Ovary (tissue), 9 donors: Measurements from ENCODE around the gene P2RX1. TPM values are rescaled to one million over a fixed set of nuclear protein-coding genes. Genes with fewer than 3 reads are reported as not detected.

Experiments used
- DNase-seq, 5 donors: peaks; one replicate each; pipeline ENCODE4 v3.0.0-alpha.2; 2019 to 2020
- H3K27ac ChIP-seq, 2 donors: fragments of 200-600 bp; one replicate each; pipeline versions ENCODE4 v1.5.1 to v1.8.0; 2019 to 2022
- H3K27me3 ChIP-seq: fragments of 200-600 bp; one replicate; pipeline ENCODE4 v1.8.0; 2022
- H3K36me3 ChIP-seq: fragments of 200-600 bp; sonication (generic); one replicate; pipeline ENCODE4 v1.5.1; 2019
- H3K4me1 ChIP-seq: one replicate; pipeline ENCODE4 v1.8.1; 2013; ENCODE audit warnings: mild to moderate bottlenecking, moderate library complexity; ENCODE audit not compliant: insufficient read depth
- H3K4me3 ChIP-seq: fragments of 200-600 bp; sonication (generic); one replicate; pipeline ENCODE4 v1.5.1; 2017
- H3K9me3 ChIP-seq, 2 donors: fragments of 200-600 bp in 1 of 2; sonication (generic) in 1 of 2; one replicate each; pipeline versions ENCODE4 v1.5.1 to v1.8.1; 2013 to 2019; ENCODE audit warnings: mild to moderate bottlenecking in 1 of 2, moderate library complexity in 1 of 2
- EP300 ChIP-seq: sonication (generic); formaldehyde crosslinking; IDR thresholded peaks from one replicate; pipeline ENCODE4 v1.6.1; 2017; ENCODE audit warnings: antibody characterized with exemption
- POLR2A ChIP-seq: fragments of 450-650 bp; IDR thresholded peaks from one replicate; pipeline ENCODE4 v1.6.1; 2017; ENCODE audit warnings: antibody characterized with exemption, mild to moderate bottlenecking, moderate library complexity
- WGBS, 3 donors: extraction: QIAGEN DNeasy Blood & Tissue Kit in 1 of 3; methylation state at CpG; one replicate each; pipeline versions ENCODE4 v1.1.5 to v1.1.7; 2013 to 2017; 5-methylcytosine and 5-hydroxymethylcytosine counted together
- intact Hi-C, 4 donors: fragments of 100-400 bp; cut with DNase I; formaldehyde crosslinking; loops; one replicate each; pipeline versions ENCODE4 v1.11.0 to v1.15.1; 2022 to 2023
- polyA plus RNA-seq, 2 donors: library from polyadenylated mRNA; stranded (reverse); fragments of 200-250 nt in 1 of 2; fragments of 350-450 nt in 1 of 2; fragmentation: Illumina TruSeq in 1 of 2; extraction: RNeasy Lipid Tissue Mini Kit (QIAGEN cat#74804) in 1 of 2; gene quantifications; one replicate each; pipeline ENCODE4 v1.2.3, GENCODE V29; 2013 to 2014
- total RNA-seq, 7 donors: library from RNA; depleted of rRNA in 2 of 7; stranded (reverse); fragments of >200 nt in 2 of 7; fragmentation: NEBNext Ultra II Directional in 3 of 7; extraction: Animal tissue kit (Norgen Biotek cat#: 25700) in 3 of 7; gene quantifications; one replicate each; pipeline versions ENCODE4 v1.1.0 to v1.2.4, GENCODE V29; 2016 to 2023
- TF ChIP-seq, protein P1 (sequence below), 3 donors: fragments of 450-650 bp in 2 of 3; fragments of 200-600 bp in 1 of 3; IDR thresholded peaks; one replicate each; pipeline versions ENCODE4 v1.5.1 to v1.8.0; 2016 to 2022; ENCODE audit warnings: antibody characterized with exemption in 3 of 3, mild to moderate bottlenecking in 1 of 3
- donor health status: DM: no; HTN: no; CAD: no; lungs with moderate emphysema.
- donor health status: DM: no; HTN: no; CAD: no.
- donor health status: Bipolar disorder and iron deficiency.
- donor health status: DM: yes; HTN: yes; CAD: no.
- donor health status: DM: no; HTN: no; CAD: no.
- donor health status: DM: yes; HTN: yes; CAD: no.

The P2RX1 gene
- total and polyA plus RNA-seq, 9 donors, result 0.24 to 4.6 (median 0.99) TPM

- 93 to 95% (median 94%) methylated on average over 10 of the region's 10 CpGs for WGBS, 3 donors
- Histone ChIP-seq H3K27ac (no peak overlapping the region), H3K9me3 (no peaks in the 10 kb centered on the region), H3K36me3 (no peaks in the 10 kb centered on the region), H3K27me3 (no peaks in the 10 kb centered on the region), H3K4me3 (no peak overlapping the region), H3K4me1 (no peaks in the 10 kb centered on the region)
- no peak for DNase-seq
- TF ChIP-seq POLR2A, result no peak
- no peak for TF ChIP-seq EP300
- TF ChIP-seq, protein P1, sequence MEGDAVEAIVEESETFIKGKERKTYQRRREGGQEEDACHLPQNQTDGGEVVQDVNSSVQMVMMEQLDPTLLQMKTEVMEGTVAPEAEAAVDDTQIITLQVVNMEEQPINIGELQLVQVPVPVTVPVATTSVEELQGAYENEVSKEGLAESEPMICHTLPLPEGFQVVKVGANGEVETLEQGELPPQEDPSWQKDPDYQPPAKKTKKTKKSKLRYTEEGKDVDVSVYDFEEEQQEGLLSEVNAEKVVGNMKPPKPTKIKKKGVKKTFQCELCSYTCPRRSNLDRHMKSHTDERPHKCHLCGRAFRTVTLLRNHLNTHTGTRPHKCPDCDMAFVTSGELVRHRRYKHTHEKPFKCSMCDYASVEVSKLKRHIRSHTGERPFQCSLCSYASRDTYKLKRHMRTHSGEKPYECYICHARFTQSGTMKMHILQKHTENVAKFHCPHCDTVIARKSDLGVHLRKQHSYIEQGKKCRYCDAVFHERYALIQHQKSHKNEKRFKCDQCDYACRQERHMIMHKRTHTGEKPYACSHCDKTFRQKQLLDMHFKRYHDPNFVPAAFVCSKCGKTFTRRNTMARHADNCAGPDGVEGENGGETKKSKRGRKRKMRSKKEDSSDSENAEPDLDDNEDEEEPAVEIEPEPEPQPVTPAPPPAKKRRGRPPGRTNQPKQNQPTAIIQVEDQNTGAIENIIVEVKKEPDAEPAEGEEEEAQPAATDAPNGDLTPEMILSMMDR (IDR thresholded peaks at IDR 0.05), result no peak
- intact Hi-C loops, result no loop called here
Measured at GRCh38 chr17:3873862-3874261, 42.4 kb downstream of the P2RX1 start.

- Histone ChIP-seq H3K4me1 (no peaks in the 10 kb centered on the region), H3K27me3 (no peaks in the 10 kb centered on the region), H3K27ac (no peak overlapping the region), H3K9me3 (no peaks in the 10 kb centered on the region), H3K36me3 (no peaks in the 10 kb centered on the region), H3K4me3 (no peak overlapping the region)
- intact Hi-C loops, result no loop called here
- whole genome bisulfite sequencing, 3 donors, result 44 to 52% (median 46%) methylated on average over 11 of the region's 11 CpGs
- DNase-seq, result no peak
- TF ChIP-seq, protein P1 (IDR thresholded peaks at IDR 0.05), result no peak
- no peak for TF ChIP-seq POLR2A
- TF ChIP-seq EP300, result no peak
Measured at GRCh38 chr17:3870871-3871306, 45.4 kb downstream of the P2RX1 start.

GRCh38 chr17:3867606-3868005 lies 48.7 kb downstream of the P2RX1 start:
- no peak for TF ChIP-seq POLR2A
- TF ChIP-seq EP300, result no peak
- TF ChIP-seq, protein P1 (IDR thresholded peaks at IDR 0.05), result no peak
- no peaks in the 10 kb centered on the region for H3K9me3 ChIP-seq
- H3K4me3 ChIP-seq, result no peak overlapping the region
- WGBS, 3 donors, result 42 to 70% (median 47%) methylated on average over 11 of the region's 11 CpGs
- H3K27me3 ChIP-seq, result no peaks in the 10 kb centered on the region
- intact Hi-C loops, result loop anchor here in 2 of 4 donors (10.0 kb wide), 2 partner anchors 47 to 137 kb away; partner anchors contain the start of gene P2RX1 (in 1 of the 2)
- no peak overlapping the region for H3K27ac ChIP-seq
- H3K4me1 ChIP-seq, result no peaks in the 10 kb centered on the region
- H3K36me3 ChIP-seq, result no peaks in the 10 kb centered on the region
- DNase-seq, result no peak

DNA sequence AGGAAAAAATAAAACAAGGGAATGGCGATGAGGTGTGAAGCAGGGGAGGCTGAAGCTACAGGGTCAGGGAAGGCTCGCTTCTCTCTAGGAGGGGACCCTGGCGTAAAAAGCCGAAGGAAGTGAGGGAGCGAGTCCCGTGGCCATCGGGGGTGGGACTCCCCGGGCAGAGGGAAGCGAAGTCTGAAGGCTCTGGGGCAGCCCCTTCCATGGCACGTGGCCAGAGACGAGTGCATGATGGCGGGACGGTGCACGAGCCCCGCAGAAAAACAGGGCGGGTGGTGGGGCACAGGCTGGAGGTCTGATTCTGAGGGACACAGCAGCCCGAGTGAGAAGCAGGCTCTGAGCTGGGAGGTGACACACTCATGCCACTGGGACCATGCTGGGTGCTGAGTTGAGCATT lies 49.2 kb downstream of the P2RX1 start:
- no peak for DNase-seq
- 76 to 79% (median 77%) methylated on average over 17 of the region's 17 CpGs for WGBS, 3 donors
- TF ChIP-seq EP300 (no peak), POLR2A (no peak)
- TF ChIP-seq, protein P1 (IDR thresholded peaks at IDR 0.05), result no peak
- Histone ChIP-seq H3K27me3 (no peaks in the 10 kb centered on the region), H3K36me3 (no peaks in the 10 kb centered on the region), H3K4me3 (no peak overlapping the region), H3K4me1 (no peaks in the 10 kb centered on the region), H3K9me3 (no peaks in the 10 kb centered on the region), H3K27ac (no peak overlapping the region)
- intact Hi-C loops, result loop anchor here in 2 of 4 donors (10.0 kb wide), 2 partner anchors 48 to 138 kb away; partner anchors contain the start of gene P2RX1 (in 1 of the 2)
